GM21423 (cell line): ENCODE data around the gene MGAT1.
"Not testable (repeated sequence)": the region's sequence is repeated elsewhere in the genome, so short reads cannot be mapped to it uniquely, and the experiment has no call there.

ENCODE experiments used
- ATAC-seq: cut with Tn5 transposase; IDR thresholded peaks from one replicate; pipeline ENCODE4 v1.9.1; 2021; ENCODE audit warnings: mild to moderate bottlenecking, moderate library complexity; ENCODE audit not compliant: unreplicated experiment

Gene MGAT1

GRCh38 chr5:180786531-180787398 is 15.8 kb downstream of the MGAT1 start:
- no peak for ATAC-seq

DNA sequence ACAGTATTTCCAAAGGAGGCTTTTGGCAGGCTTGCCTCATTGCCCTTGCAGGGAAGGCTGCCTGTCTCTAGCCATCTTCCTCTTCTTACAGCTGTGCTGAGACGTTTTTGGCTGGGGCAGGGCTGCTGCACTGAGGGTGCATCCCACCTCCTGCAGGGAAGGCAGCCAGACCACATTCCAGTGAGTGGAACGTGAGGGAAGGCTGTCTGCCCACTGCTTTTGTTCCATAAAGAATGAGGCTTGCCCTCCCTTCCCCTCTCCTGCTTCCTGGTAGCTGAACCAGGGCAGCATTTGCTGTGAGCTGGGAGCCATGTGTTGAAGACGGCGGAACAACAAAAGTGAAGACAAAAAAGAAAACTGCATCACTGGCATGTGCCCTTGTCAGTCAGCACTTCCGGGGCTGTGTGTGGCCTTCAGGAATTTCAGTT is 16.8 kb downstream of the MGAT1 start:
- ATAC-seq: no peak

- ATAC-seq: no peak
Measured at GRCh38 chr5:180785121-180785781, 17.4 kb downstream of the MGAT1 start.

- peak; percentile 75 for ATAC-seq
Measured at GRCh38 chr5:180784497-180785097, 18.0 kb downstream of the MGAT1 start.

- no peak for ATAC-seq
Measured at GRCh38 chr5:180783340-180784052, 19.1 kb downstream of the MGAT1 start.

DNA sequence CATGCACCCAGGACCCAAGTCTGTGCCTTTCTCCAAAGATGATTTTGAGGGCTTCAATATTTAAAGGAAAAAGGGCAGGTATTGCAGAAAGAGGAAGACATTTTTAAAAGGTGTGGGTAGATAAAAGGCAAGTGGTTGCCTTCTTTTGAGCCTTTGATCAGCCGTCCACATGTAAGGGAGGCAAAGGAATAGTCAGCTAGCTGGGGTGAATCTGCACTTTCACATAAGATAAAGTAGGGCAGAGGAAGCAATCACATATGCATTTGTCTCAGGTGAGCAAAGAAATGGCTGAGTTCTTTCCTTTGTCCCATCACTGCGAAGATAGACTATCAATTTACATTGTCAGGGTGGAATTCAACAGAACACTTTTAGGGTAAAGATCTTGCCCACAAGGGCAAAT is 19.9 kb downstream of the MGAT1 start:
- no peak for ATAC-seq

- not testable (repeated sequence) for ATAC-seq
Measured at GRCh38 chr5:180781900-180782326, 20.7 kb downstream of the MGAT1 start.

DNA sequence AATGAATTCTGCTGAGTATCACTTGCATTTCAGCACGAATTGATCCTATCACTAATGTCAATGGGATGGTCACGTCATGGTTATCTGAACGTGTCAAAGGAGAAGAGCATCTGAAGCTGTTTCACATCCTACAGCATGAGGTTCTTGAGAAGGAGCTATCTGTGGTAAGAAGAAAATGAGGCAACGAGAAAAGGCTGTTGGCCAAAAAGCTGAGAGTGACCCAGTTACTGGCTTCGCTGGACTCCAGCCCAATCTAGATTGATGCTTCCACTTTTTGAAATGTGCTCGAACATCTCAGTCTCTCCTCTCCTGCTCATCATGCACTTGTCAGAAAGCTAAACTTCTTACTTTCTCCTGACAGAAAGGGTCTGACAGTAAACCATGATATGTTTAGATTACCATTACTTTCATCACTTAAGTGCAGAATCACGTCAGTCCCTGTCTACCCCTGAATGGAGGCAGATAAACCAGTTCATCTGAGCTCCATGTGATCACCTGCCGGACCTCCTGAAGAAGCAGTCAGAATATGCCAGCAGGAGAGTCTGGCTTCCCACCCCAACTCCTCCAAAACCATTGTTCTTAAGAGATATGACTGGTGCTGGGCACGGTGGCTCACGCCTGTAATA is 22.5 kb downstream of the MGAT1 start:
- ATAC-seq: no peak

- ATAC-seq: no peak
Measured at GRCh38 chr5:180777475-180777874, 25.1 kb downstream of the MGAT1 start.

GRCh38 chr5:180776376-180776775 is 26.2 kb downstream of the MGAT1 start:
- ATAC-seq: no peak

DNA sequence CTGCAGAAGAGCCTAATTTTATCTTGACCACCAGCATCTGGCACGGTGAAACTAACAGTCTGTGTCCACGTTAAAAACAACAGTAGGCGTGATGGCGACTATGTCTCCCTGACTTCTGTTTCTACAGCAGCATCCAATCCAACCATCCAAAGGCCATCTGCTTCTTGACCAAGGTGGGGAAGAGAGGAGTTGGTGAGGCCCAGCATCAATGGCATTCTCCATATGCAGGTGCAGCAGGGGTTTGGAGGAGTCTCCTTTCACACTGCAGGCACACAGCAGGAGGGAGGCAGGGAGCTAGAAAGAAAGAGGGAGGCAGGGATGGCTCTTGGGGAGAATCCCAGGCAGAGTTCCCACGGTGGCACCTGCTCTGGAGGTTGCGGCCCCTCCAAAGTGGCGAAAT is 27.0 kb downstream of the MGAT1 start:
- no peak for ATAC-seq

- ATAC-seq: no peak
Measured at GRCh38 chr5:180771839-180772238, 30.8 kb downstream of the MGAT1 start.

- no peak for ATAC-seq
Measured at GRCh38 chr5:180769821-180770220, 32.8 kb downstream of the MGAT1 start.

DNA sequence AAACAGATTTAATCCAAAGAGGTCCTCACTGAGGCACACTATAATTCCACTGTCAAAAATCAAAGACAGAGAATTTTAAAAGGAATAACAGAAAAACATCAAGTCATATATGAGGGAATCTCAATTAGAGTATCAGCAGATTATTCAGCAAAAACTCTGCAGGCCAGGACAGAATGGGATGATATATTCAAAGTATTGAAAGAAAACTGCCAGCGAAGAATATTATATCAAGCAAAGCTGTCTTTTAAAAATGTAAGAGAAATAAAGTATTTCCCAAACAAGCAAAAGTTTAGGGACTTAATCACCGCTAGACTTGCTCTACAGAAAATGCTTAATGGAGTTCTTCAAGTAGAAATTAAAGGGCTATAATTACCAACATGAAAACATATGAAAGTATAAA is 47.0 kb downstream of the MGAT1 start:
- no peak for ATAC-seq

DNA sequence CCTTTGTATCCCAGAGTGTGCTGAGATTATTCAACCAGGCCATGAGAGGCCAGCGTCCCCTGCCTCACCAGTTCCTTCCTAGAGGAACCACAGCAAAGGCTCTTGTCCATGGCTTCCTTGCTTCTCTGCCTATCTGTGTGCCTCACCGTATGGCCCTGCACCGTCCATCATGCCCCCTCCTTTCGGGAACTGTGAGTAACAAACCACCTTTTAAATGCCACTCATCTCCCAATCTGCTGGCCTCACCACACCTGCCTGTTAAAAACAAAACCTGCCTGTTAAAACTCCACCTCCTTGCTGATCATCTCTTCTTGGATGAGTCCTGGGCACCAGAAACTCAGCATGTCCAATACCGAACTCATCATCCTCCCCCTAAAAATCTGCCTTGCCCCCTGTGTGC is 58.4 kb downstream of the MGAT1 start:
- ATAC-seq: no peak

DNA sequence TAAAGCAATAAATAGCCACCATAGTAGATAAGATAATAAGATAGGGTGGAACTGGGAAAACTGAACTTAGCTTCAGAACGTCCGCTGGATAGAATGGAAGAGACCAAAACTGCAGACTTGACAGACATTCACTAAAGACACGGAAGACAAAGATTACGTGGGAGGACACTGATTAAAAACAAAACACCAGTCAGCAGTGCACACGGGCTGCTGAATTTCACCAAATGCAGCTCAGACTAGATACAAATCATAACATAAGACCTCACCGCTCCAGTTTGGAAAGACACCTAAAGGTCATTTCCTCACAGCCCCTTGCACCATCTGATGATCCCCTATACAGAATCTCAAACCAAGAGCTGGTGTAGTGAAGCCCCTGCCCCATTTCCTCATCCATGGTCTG is 59.9 kb downstream of the MGAT1 start:
- ATAC-seq: no peak

- ATAC-seq: not testable (repeated sequence)
Measured at GRCh38 chr5:180740953-180741352, 61.7 kb downstream of the MGAT1 start.

- ATAC-seq: no peak
Measured at GRCh38 chr5:180739958-180740357, 62.6 kb downstream of the MGAT1 start, which contains the start of gene OR2Y1. TSS of gene OR2Y1 (minus strand) at chr5:180740058. CDS start at chr5:180740058, 0 bp downstream.

- no peak for ATAC-seq
Measured at GRCh38 chr5:180739271-180739670, 63.3 kb downstream of the MGAT1 start.

- no peak for ATAC-seq
Measured at GRCh38 chr5:180736536-180736935, 66.1 kb downstream of the MGAT1 start.
